IPS-11a (cell line): Measurements from ENCODE around the gene CDC42BPB.

Experiments
- H3K4me3 ChIP-seq: one replicate; pipeline ENCODE4 v1.5.1; 2013; ENCODE audit warnings: low read depth, low read length, control low read depth

The CDC42BPB gene, protein sequence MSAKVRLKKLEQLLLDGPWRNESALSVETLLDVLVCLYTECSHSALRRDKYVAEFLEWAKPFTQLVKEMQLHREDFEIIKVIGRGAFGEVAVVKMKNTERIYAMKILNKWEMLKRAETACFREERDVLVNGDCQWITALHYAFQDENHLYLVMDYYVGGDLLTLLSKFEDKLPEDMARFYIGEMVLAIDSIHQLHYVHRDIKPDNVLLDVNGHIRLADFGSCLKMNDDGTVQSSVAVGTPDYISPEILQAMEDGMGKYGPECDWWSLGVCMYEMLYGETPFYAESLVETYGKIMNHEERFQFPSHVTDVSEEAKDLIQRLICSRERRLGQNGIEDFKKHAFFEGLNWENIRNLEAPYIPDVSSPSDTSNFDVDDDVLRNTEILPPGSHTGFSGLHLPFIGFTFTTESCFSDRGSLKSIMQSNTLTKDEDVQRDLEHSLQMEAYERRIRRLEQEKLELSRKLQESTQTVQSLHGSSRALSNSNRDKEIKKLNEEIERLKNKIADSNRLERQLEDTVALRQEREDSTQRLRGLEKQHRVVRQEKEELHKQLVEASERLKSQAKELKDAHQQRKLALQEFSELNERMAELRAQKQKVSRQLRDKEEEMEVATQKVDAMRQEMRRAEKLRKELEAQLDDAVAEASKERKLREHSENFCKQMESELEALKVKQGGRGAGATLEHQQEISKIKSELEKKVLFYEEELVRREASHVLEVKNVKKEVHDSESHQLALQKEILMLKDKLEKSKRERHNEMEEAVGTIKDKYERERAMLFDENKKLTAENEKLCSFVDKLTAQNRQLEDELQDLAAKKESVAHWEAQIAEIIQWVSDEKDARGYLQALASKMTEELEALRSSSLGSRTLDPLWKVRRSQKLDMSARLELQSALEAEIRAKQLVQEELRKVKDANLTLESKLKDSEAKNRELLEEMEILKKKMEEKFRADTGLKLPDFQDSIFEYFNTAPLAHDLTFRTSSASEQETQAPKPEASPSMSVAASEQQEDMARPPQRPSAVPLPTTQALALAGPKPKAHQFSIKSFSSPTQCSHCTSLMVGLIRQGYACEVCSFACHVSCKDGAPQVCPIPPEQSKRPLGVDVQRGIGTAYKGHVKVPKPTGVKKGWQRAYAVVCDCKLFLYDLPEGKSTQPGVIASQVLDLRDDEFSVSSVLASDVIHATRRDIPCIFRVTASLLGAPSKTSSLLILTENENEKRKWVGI (N-terminal part only)

GRCh38 chr14:103057372-103058163 is at the start of gene CDC42BPB:
Gene CDC42BPB (minus strand): TSS chr14:103057549. CDS start chr14:103057173, 376 bp downstream.
- H3K4me3 ChIP-seq, result peak within 1 kb of the TSS; percentile 96

- H3K4me3 ChIP-seq, result no peak overlapping the region
These were observed 48.3 kb upstream of the CDC42BPB start for GRCh38 chr14:103105580-103106150.

GRCh38 chr14:103104654-103105452 is 47.5 kb upstream of the CDC42BPB start:
- H3K4me3 ChIP-seq, result no peak overlapping the region

- H3K4me3 ChIP-seq, result no peak overlapping the region
These were observed 47.0 kb upstream of the CDC42BPB start for GRCh38 chr14:103104389-103104653.

- no peak overlapping the region for H3K4me3 ChIP-seq
These were observed 46.4 kb upstream of the CDC42BPB start for GRCh38 chr14:103103461-103104388.

DNA sequence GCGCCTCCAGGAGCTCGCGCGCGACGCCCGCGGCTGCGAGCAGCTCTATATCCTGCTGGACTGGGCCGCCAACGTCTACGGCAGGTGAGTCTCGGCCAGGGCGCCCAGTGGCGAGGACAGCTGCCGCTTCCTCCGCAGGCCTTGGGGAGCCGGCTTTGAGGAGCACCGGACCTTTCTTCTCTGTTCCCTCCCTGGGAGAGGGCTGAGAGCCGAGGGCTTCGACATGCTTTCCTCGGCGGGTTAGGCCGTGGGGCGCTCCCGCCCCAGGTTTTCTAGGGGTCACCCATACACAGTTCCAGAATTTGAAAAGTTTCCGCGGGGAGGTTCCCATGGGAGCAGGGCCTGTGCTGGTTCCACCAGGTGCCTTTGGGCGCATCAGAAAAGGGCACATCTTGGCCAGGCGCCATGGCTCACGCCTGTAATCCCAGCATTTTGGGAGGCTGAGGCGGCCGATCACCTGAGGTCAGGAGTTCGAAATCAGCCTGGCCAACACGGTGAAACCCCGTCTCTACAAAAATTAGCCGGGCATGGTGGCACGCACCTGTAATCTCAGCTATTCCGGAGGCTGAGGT is 45.4 kb upstream of the CDC42BPB start:
- no peak overlapping the region for H3K4me3 ChIP-seq

- no peak overlapping the region for H3K4me3 ChIP-seq
These were observed 44.8 kb upstream of the CDC42BPB start for GRCh38 chr14:103101963-103102688.

DNA sequence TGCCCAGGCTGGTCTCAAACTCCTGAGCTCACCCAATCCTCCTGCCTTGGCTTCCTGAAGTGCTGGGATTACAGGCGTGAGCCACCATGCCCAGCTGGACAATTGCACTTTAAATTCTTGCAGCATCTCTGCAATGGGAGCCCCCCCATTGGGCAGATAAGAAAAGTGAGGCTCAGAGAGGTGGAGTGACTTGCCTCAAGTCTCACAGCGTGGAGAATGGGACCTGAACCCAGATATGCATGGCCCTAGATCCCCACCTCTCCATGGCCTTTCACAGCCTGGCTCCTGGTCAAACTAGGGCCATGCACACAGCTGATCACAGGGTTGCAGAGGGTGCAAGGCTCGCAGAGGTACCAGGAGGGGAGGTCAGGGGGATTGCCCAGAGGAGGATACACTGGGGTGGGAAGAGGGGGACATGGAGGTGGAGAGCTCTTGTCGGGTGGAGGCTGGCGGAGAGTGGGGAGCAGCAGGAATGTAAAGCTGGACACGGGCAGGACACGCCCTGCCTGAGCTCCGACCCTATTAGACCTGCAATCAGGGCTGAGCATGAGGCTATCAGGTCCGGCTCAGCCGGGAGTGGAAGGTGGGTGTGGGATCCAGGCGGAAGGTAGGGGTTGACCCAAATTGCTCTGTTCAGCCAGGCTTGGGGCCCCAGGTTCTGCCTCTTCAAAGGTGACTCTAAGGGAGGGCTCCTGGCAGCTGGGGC is 44.1 kb upstream of the CDC42BPB start:
- H3K4me3 ChIP-seq, result no peak overlapping the region

- H3K4me3 ChIP-seq, result no peak overlapping the region
These were observed 43.2 kb upstream of the CDC42BPB start for GRCh38 chr14:103100281-103101121.

GRCh38 chr14:103099733-103100280 is 42.5 kb upstream of the CDC42BPB start:
- no peak overlapping the region for H3K4me3 ChIP-seq

- no peak overlapping the region for H3K4me3 ChIP-seq
These were observed 41.9 kb upstream of the CDC42BPB start for GRCh38 chr14:103099081-103099732.

DNA sequence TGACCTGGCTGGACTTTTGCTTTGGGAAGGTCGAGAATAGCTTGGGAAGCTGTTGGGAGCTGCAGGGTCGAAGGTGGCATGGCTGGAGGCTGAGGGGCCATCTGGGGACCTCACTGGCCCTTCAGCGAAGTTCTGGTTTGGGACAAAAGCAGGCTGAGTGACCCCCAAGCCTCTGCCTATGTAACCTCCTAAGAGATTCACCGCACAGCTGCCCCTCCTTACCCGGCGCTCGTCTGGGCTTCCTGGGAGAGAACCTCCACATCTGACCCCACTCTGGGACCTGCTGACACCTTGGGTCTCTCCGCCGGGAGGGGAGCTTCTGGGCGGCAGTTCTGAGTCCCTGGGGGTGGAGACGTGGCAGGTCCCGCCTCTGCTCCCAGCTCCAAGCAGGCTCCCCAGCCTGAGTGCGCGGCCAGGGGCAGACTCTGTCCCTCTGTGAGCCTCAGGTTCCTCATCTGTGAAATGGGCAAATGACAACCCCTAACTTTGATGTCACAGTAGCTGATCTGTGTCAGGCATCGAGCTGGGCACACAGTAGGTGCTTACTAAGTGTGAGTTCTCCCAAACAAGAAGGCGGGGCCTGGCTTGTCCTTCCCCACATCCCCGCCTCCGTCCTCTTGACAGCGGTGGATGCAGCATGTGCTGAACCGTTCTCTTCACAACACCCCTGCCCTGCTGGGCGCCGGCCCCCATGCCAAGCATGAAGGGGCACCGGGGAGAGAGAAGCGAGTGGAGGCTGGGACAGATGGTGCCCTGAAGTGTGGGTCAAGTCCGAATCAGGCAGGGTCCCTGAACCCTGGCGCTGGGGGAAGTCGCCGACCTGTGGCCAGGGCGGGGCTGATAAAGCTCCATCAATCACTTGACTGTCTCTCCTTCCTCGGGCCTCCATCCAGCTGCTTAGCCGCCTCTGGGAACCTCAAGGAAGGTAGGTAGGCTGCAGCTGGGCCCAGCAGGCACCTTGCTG is 40.9 kb upstream of the CDC42BPB start:
- no peak overlapping the region for H3K4me3 ChIP-seq

- H3K4me3 ChIP-seq, result no peak overlapping the region
These were observed 40.1 kb upstream of the CDC42BPB start for GRCh38 chr14:103097244-103097993.
